ENCODE data around the gene ADAM23. TPM values are rescaled to one million over a fixed set of nuclear protein-coding genes. Genes with fewer than 3 reads are reported as not detected.

ADAM23 gene
- total RNA-seq, 4 donors from 2014 or later: 2.7 to 12.5 (median 4.9) TPM

DNA sequence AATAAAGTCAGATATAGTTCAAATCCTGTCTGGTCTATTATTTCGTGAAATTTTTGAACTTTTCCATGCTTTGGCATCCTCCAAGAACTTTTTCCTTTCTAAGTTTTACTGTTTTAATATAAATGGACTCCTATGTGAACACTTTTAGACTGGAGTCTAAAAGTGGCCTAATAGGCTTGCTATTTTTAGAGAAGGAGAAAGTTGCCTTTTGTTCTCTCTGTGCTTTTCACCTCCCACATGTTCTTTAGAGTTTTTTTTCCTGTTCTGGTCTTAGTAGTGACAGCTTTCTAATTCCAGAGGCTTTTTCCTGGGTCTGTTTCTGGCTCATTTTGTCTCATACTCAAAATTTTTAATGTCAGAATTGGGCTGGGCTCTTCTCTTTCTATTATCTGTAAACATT lies 72.2 kb downstream of the ADAM23 start:
- no peaks in the 10 kb centered on the region for H3K9me3 ChIP-seq
- no peaks in the 10 kb centered on the region for H3K36me3 ChIP-seq
- no peaks in the 10 kb centered on the region for H3K27me3 ChIP-seq
- DNase-seq (ENCODE audit: low spot score in 2 of 2): no peak
- peak overlapping the region in 1 of 4 donors; percentile 50 for H3K27ac ChIP-seq
- TF ChIP-seq CTCF (IDR thresholded peaks at IDR 0.05): no peak
- TF ChIP-seq EP300 (IDR thresholded peaks at IDR 0.05): no peak
- TF ChIP-seq POLR2A (IDR thresholded peaks at IDR 0.05): no peak
- H3K4me3 ChIP-seq: no peak overlapping the region
- 33 to 36% methylated on average over 1 of the region's 1 CpG for WGBS, 2 donors
- H3K4me1 ChIP-seq: peaks cover 0 to 35% (median 4%) of the 10 kb centered on the region in 4 donors

- 83 to 87% methylated on average over 2 of the region's 2 CpGs for WGBS, 2 donors
Observed at GRCh38 chr2:206518997-206519396, 75.7 kb downstream of the ADAM23 start.

GRCh38 chr2:206520450-206520849 lies 77.1 kb downstream of the ADAM23 start:
- Histone ChIP-seq H3K36me3 (no peaks in the 10 kb centered on the region), H3K27ac (no peak overlapping the region), H3K4me3 (no peak overlapping the region), H3K9me3 (no peaks in the 10 kb centered on the region), H3K4me1 (peaks cover 0 to 4% (median 0%) of the 10 kb centered on the region in 4 donors), H3K27me3 (no peaks in the 10 kb centered on the region)
- no peak for DNase-seq (ENCODE audit: low spot score in 2 of 2)
- TF ChIP-seq EP300 (IDR thresholded peaks at IDR 0.05): no peak
- TF ChIP-seq CTCF (IDR thresholded peaks at IDR 0.05): no peak
- no peak for TF ChIP-seq POLR2A (IDR thresholded peaks at IDR 0.05)
- 76 to 78% methylated on average over 3 of the region's 3 CpGs for WGBS, 2 donors

More at GRCh38 chr2:206518997-206519396, 75.7 kb downstream of the ADAM23 start:
- Histone ChIP-seq H3K27me3 (no peaks in the 10 kb centered on the region), H3K9me3 (no peaks in the 10 kb centered on the region), H3K36me3 (no peaks in the 10 kb centered on the region), H3K4me3 (no peak overlapping the region), H3K4me1 (peaks cover 0 to 13% (median 0%) of the 10 kb centered on the region in 4 donors), H3K27ac (no peak overlapping the region)
- DNase-seq (ENCODE audit: low spot score in 2 of 2): no peak
- no peak for TF ChIP-seq CTCF (IDR thresholded peaks at IDR 0.05)
- TF ChIP-seq POLR2A (IDR thresholded peaks at IDR 0.05): no peak
- no peak for TF ChIP-seq EP300 (IDR thresholded peaks at IDR 0.05)

DNA sequence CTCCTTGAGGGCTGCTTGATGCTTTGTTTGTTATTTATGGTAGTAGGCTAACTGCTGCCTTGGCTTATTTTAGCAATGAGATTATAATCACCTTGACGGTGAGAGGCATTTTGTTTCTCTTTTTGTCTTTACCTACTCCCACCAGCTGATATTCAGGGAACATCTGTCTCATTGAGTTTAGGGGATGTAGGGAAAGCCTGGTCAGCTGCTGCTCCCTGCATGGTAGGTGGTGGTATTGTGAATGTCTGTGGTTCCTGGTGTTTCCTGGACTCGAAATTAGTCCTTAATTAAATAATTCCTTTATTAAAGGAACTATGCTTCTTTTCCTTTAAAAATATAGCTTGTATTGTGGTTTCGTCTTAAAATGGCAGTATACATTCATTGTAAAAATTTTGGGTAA lies 77.8 kb downstream of the ADAM23 start:
- Histone ChIP-seq H3K36me3 (no peaks in the 10 kb centered on the region), H3K9me3 (no peaks in the 10 kb centered on the region), H3K27me3 (no peaks in the 10 kb centered on the region), H3K4me3 (no peak overlapping the region), H3K4me1 (no peaks in the 10 kb centered on the region), H3K27ac (no peak overlapping the region)
- TF ChIP-seq POLR2A (IDR thresholded peaks at IDR 0.05) (no peak), EP300 (IDR thresholded peaks at IDR 0.05) (no peak), CTCF (IDR thresholded peaks at IDR 0.05) (no peak)
- 75 to 79% methylated on average over 3 of the region's 3 CpGs for WGBS, 2 donors
- no peak for DNase-seq (ENCODE audit: low spot score in 2 of 2)

GRCh38 chr2:206521612-206522011 lies 78.3 kb downstream of the ADAM23 start:
- Histone ChIP-seq H3K36me3 (no peaks in the 10 kb centered on the region), H3K4me3 (no peak overlapping the region), H3K9me3 (no peaks in the 10 kb centered on the region), H3K27me3 (no peaks in the 10 kb centered on the region), H3K27ac (no peak overlapping the region), H3K4me1 (no peaks in the 10 kb centered on the region)
- WGBS, 2 donors: 76 to 77% methylated on average over 1 of the region's 1 CpG
- DNase-seq (ENCODE audit: low spot score in 2 of 2): no peak
- TF ChIP-seq POLR2A (IDR thresholded peaks at IDR 0.05): no peak
- no peak for TF ChIP-seq CTCF (IDR thresholded peaks at IDR 0.05)
- TF ChIP-seq EP300 (IDR thresholded peaks at IDR 0.05): no peak

All from tibial nerve (tissue), 4 donors.